GF-D8 (cell line): Measurements from ENCODE around the gene ACSL1.
"Not testable (repeated sequence)": the region's sequence is repeated elsewhere in the genome, so short reads cannot be mapped to it uniquely, and the experiment has no call there.

Experiments
- DNase-seq: peaks from one replicate; lab custom pipeline; 2025; lab: John Stamatoyannopoulos, UW

ACSL1 gene

GRCh38 chr4:184755278-184755677 is 70.5 kb downstream of the ACSL1 start:
- DNase-seq, result no peak

- no peak for DNase-seq
Observed at GRCh38 chr4:184752496-184753275, 73.1 kb downstream of the ACSL1 start.

- peak; percentile 17 for DNase-seq
Observed at GRCh38 chr4:184751585-184751956, 74.2 kb downstream of the ACSL1 start.

- DNase-seq, result no peak
Observed at GRCh38 chr4:184750926-184751584, 74.7 kb downstream of the ACSL1 start.

GRCh38 chr4:184748251-184748652 is 77.5 kb downstream of the ACSL1 start:
- DNase-seq, result no peak

- DNase-seq, result peak; percentile 24
Observed at GRCh38 chr4:184747034-184747830, 78.5 kb downstream of the ACSL1 start.

- DNase-seq, result peak; percentile 89
Observed at GRCh38 chr4:184745831-184746795, 79.7 kb downstream of the ACSL1 start.

GRCh38 chr4:184744236-184744635 is 81.5 kb downstream of the ACSL1 start:
- DNase-seq, result no peak

- no peak for DNase-seq
Observed at GRCh38 chr4:184743650-184744049, 82.1 kb downstream of the ACSL1 start.

GRCh38 chr4:184741651-184742050 is 84.1 kb downstream of the ACSL1 start:
- not testable (repeated sequence) for DNase-seq

- DNase-seq, result no peak
Observed at GRCh38 chr4:184740980-184741391, 84.8 kb downstream of the ACSL1 start.

GRCh38 chr4:184739575-184739974 is 86.2 kb downstream of the ACSL1 start:
- peak; percentile 77 for DNase-seq

- no peak for DNase-seq
Observed at GRCh38 chr4:184734758-184735157, 91.0 kb downstream of the ACSL1 start.

GRCh38 chr4:184733654-184734524 is 91.9 kb downstream of the ACSL1 start, which contains the start of gene CENPU:
Gene CENPU, minus strand, starts transcription at chr4:184734096. Its CDS starts 34 bp downstream, at chr4:184734062.
- peak; percentile 96 for DNase-seq

- DNase-seq, result no peak
Observed at GRCh38 chr4:184732126-184732525, 93.6 kb downstream of the ACSL1 start.

- DNase-seq, result no peak
Observed at GRCh38 chr4:184731056-184731455, 94.7 kb downstream of the ACSL1 start.

GRCh38 chr4:184729946-184730345 is 95.8 kb downstream of the ACSL1 start:
- no peak for DNase-seq

GRCh38 chr4:184728858-184729257 is 96.9 kb downstream of the ACSL1 start:
- no peak for DNase-seq

- DNase-seq, result no peak
Observed at GRCh38 chr4:184727430-184727829, 98.3 kb downstream of the ACSL1 start.

- no peak for DNase-seq
Observed at GRCh38 chr4:184722798-184723197, 103.0 kb downstream of the ACSL1 start.
